Smooth muscle cell (in vitro differentiated cells): ENCODE data around the gene PHACTR3. TPM values are rescaled to one million over a fixed set of nuclear protein-coding genes. Genes with fewer than 3 reads are reported as not detected.

ENCODE experiments used
- DNase-seq: peaks from one replicate; lab custom pipeline; 2025; ENCODE audit not compliant: unreplicated experiment; lab: John Stamatoyannopoulos, UW
- H2AFZ ChIP-seq: fragments of 200-600 bp; sonication (generic); 2 replicates; pipeline ENCODE4 v1.6.0; 2016; ENCODE audit warnings: antibody characterized with exemption, low read depth, mild to moderate bottlenecking
- H3F3A ChIP-seq: fragments of 200-600 bp; sonication (generic); 2 replicates; pipeline ENCODE4 v1.6.0; 2017; ENCODE audit warnings: antibody characterized with exemption, low read depth
- H3K27ac ChIP-seq: fragments of 200-600 bp; sonication (generic); 2 replicates; pipeline ENCODE4 v1.5.1; 2016; ENCODE audit warnings: low read depth, mild to moderate bottlenecking
- H3K27me3 ChIP-seq: fragments of 200-600 bp; sonication (generic); 2 replicates; pipeline ENCODE4 v1.6.1; 2016; ENCODE audit warnings: low read depth, mild to moderate bottlenecking
- H3K36me3 ChIP-seq: fragments of 200-600 bp; sonication (generic); 2 replicates; pipeline ENCODE4 v1.5.1; 2016; ENCODE audit warnings: low read depth
- H3K4me1 ChIP-seq: fragments of 200-600 bp; sonication (generic); 2 replicates; pipeline ENCODE4 v1.5.1; 2016; ENCODE audit warnings: low read depth
- H3K4me2 ChIP-seq: fragments of 200-600 bp; sonication (generic); 2 replicates; pipeline ENCODE4 v1.6.0; 2016; ENCODE audit warnings: mild to moderate bottlenecking
- H3K4me3 ChIP-seq: fragments of 200-600 bp; sonication (generic); 2 replicates; pipeline ENCODE4 v1.5.1; 2016; ENCODE audit warnings: mild to moderate bottlenecking
- H3K79me2 ChIP-seq: fragments of 200-600 bp; sonication (generic); 2 replicates; pipeline ENCODE4 v1.6.0; 2016; ENCODE audit warnings: low read depth, mild to moderate bottlenecking
- H3K9ac ChIP-seq: fragments of 200-600 bp; sonication (generic); 2 replicates; pipeline ENCODE4 v1.6.0; 2016; ENCODE audit warnings: low read depth
- H3K9me3 ChIP-seq: fragments of 200-600 bp; sonication (generic); replicated peaks from 2 replicates; pipeline ENCODE4 v1.5.1; 2016; ENCODE audit warnings: low read depth
- H4K20me1 ChIP-seq: fragments of 200-600 bp; sonication (generic); 2 replicates; pipeline ENCODE4 v1.6.0; 2016; ENCODE audit warnings: low read depth
- WGBS: methylation state at CpG from one replicate; pipeline ENCODE4 v1.1.7; 2016; ENCODE audit warnings: low lambda C conversion rate; 5-methylcytosine and 5-hydroxymethylcytosine counted together
- polyA plus RNA-seq: library from polyadenylated mRNA; unstranded; fragments of >200 nt; fragmentation: Nextera tagmentation; extraction: Ambion mirVana; gene quantifications from 2 replicates; pipeline ENCODE4 v1.2.1, GENCODE V29; 2016
- total RNA-seq: library from RNA; depleted of rRNA; stranded (reverse); fragments of >200 nt; gene quantifications from 2 replicates; pipeline ENCODE4 v1.2.3, GENCODE V29; 2014
- TF ChIP-seq, protein P1 (sequence below): fragments of 200-600 bp; sonication (generic); IDR thresholded peaks from 2 replicates; pipeline ENCODE4 v1.5.1; 2017; ENCODE audit warnings: borderline replicate concordance, mild to moderate bottlenecking, antibody characterized with exemption; ENCODE audit not compliant: insufficient read depth, poor library complexity, severe bottlenecking

PHACTR3 gene
- total and polyA plus RNA-seq, 2 experiments from 2014 or later: 0.76 to 2.6 TPM

DNA sequence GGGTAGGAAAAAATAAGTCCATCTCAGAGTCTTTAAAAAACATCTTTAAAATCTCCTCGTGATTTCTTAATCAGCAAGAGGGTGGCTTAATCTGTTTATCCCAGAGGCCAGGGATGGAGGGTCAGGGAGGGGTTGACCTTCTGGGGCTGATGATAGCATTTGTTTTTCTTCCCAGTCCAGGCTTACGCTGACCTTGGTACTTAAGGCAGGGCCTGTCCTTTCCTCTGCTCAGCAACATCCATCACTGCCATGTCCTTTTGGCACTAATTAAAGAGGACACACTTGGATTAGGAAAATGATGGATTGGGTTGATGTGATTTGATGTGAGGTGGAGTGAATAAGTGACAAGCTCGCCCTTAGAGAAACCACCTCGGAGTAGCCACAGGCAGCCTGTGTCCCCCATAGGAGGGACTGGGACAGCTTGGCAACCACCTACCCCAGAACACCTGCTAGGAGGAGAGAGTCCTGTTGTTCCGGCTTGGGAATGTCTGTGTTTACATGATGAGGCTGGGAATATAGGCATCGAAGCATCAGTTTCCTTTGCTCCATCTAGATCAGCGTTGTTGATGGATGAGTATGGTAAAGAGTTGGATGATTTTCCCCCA, 44.2 kb downstream of the PHACTR3 start:
- Histone ChIP-seq H3K9me3 (no peaks in the 10 kb centered on the region), H3K27ac (no peak overlapping the region), H3K4me3 (no peak overlapping the region), H3K4me1 (no peaks in the 10 kb centered on the region), H3K9ac (no peak overlapping the region), H4K20me1 (no peaks in the 10 kb centered on the region), H3K27me3 (no peaks in the 10 kb centered on the region), H2AFZ (no peak overlapping the region), H3K4me2 (no peak overlapping the region), H3K79me2 (no peaks in the 10 kb centered on the region), H3K36me3 (no peaks in the 10 kb centered on the region), H3F3A (no peaks in the 10 kb centered on the region)
- TF ChIP-seq, protein P1, sequence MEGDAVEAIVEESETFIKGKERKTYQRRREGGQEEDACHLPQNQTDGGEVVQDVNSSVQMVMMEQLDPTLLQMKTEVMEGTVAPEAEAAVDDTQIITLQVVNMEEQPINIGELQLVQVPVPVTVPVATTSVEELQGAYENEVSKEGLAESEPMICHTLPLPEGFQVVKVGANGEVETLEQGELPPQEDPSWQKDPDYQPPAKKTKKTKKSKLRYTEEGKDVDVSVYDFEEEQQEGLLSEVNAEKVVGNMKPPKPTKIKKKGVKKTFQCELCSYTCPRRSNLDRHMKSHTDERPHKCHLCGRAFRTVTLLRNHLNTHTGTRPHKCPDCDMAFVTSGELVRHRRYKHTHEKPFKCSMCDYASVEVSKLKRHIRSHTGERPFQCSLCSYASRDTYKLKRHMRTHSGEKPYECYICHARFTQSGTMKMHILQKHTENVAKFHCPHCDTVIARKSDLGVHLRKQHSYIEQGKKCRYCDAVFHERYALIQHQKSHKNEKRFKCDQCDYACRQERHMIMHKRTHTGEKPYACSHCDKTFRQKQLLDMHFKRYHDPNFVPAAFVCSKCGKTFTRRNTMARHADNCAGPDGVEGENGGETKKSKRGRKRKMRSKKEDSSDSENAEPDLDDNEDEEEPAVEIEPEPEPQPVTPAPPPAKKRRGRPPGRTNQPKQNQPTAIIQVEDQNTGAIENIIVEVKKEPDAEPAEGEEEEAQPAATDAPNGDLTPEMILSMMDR: no peak
- no peak for DNase-seq
- 75% methylated on average over 7 of the region's 7 CpGs for WGBS

DNA sequence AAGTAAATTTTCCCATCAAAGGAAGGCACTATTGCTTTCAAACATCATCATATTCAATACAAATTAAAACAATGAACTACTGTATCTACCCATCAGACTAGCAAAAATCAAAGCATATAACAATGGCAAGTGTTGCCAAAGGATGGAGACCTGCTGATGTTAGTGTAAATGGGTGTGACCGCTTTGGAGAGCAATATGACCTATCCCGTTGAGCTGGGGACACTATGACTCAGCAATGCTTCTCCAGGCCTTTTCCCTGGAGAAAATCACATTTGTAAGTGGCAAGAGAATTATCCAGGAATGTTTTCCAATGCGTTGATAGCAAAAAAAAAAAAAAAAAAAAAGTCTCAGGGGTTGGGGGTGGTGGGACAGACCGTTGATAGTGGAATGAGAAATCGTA, 46.1 kb downstream of the PHACTR3 start:
- no peaks in the 10 kb centered on the region for H3K36me3 ChIP-seq
- whole genome bisulfite sequencing: 70% methylated on average over 5 of the region's 5 CpGs
- no peak overlapping the region for H3K27ac ChIP-seq
- TF ChIP-seq, protein P1: no peak
- no peak overlapping the region for H3K4me2 ChIP-seq
- no peak overlapping the region for H2AFZ ChIP-seq
- no peaks in the 10 kb centered on the region for H3K9me3 ChIP-seq
- H3K4me1 ChIP-seq: no peaks in the 10 kb centered on the region
- no peak for DNase-seq
- no peak overlapping the region for H3K9ac ChIP-seq
- no peak overlapping the region for H3K4me3 ChIP-seq
- no peaks in the 10 kb centered on the region for H3F3A ChIP-seq
- no peaks in the 10 kb centered on the region for H3K27me3 ChIP-seq
- H4K20me1 ChIP-seq: no peaks in the 10 kb centered on the region
- no peaks in the 10 kb centered on the region for H3K79me2 ChIP-seq

DNA sequence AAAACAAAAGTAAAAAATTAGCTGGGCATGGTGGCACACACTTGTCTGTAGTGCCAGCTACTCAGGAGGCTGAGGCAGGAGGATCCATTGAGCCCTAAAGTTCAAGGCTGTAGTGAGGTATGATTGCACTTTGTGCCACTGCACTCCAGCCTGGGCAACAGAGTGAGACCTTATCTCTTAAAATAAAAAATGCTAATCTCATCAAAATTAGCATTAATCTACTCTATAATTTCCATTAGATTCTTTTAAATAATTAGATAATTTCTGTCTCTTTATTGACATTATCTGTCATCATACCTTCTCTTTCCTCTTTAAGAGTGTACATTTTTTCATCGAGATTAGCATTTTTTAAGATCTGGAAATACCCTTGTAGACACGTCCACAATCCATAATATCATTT, 48.0 kb downstream of the PHACTR3 start:
- Histone ChIP-seq H3K9me3 (peaks cover 7% of the 10 kb centered on the region), H3F3A (no peaks in the 10 kb centered on the region), H3K36me3 (no peaks in the 10 kb centered on the region), H4K20me1 (no peaks in the 10 kb centered on the region), H3K79me2 (no peaks in the 10 kb centered on the region), H2AFZ (no peak overlapping the region), H3K27me3 (no peaks in the 10 kb centered on the region), H3K4me1 (no peaks in the 10 kb centered on the region), H3K27ac (no peak overlapping the region), H3K9ac (no peak overlapping the region), H3K4me3 (no peak overlapping the region), H3K4me2 (no peak overlapping the region)
- TF ChIP-seq, protein P1: no peak
- no peak for DNase-seq
- 52% methylated on average over 2 of the region's 2 CpGs for WGBS

DNA sequence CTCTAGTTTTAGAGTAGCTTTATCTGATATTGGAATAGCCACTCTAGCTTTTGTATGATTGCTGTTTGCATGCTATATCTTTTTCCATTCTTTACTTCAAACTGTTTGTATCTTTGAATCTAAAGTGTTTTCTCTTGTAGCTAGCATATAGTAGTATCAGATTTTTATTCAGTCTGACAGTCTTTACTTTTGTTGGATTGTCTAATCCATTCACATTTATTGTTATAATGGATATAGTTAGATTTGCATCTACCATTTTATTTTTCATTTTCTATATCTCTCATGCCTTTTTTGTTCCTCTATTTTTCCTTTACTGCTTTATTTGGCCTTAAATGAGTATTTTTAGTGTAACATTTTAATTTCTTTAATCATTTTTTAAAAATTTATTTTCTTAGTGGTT, 52.1 kb downstream of the PHACTR3 start:
- no peaks in the 10 kb centered on the region for H3F3A ChIP-seq
- H3K9ac ChIP-seq: no peak overlapping the region
- H3K27ac ChIP-seq: no peak overlapping the region
- TF ChIP-seq, protein P1: no peak
- H4K20me1 ChIP-seq: no peaks in the 10 kb centered on the region
- no peak for DNase-seq
- H3K4me3 ChIP-seq: no peak overlapping the region
- peaks cover 9% of the 10 kb centered on the region for H3K9me3 ChIP-seq
- H3K4me1 ChIP-seq: no peaks in the 10 kb centered on the region
- H3K27me3 ChIP-seq: no peaks in the 10 kb centered on the region
- H2AFZ ChIP-seq: no peak overlapping the region
- H3K79me2 ChIP-seq: no peaks in the 10 kb centered on the region
- no peaks in the 10 kb centered on the region for H3K36me3 ChIP-seq
- no peak overlapping the region for H3K4me2 ChIP-seq
